Glutamatergic neuron (in vitro differentiated cells): Measurements from ENCODE around the gene ZDHHC11B. TPM values are rescaled to one million over a fixed set of nuclear protein-coding genes. Genes with fewer than 3 reads are reported as not detected.
"Not testable (repeated sequence)": the region's sequence is repeated elsewhere in the genome, so short reads cannot be mapped to it uniquely, and the experiment has no call there.

Source experiments
- DNase-seq: peaks from one replicate; pipeline ENCODE4 v3.0.0; 2022
- H3K27ac Mint-ChIP-seq: one replicate; pipeline ENCODE4 v1.8.0; 2020; ENCODE audit warnings: mild to moderate bottlenecking, mixed read lengths, inconsistent platforms; ENCODE audit not compliant: unreplicated experiment
- H3K27me3 Mint-ChIP-seq: one replicate; pipeline ENCODE4 v1.8.0; 2020; ENCODE audit warnings: mild to moderate bottlenecking, moderate library complexity, mixed read lengths, inconsistent platforms; ENCODE audit not compliant: unreplicated experiment
- H3K36me3 Mint-ChIP-seq: one replicate; pipeline ENCODE4 v1.8.0; 2020; ENCODE audit warnings: mild to moderate bottlenecking, mixed read lengths, inconsistent platforms; ENCODE audit not compliant: unreplicated experiment
- H3K4me1 Mint-ChIP-seq: one replicate; pipeline ENCODE4 v1.8.0; 2020; ENCODE audit warnings: mild to moderate bottlenecking, low read depth, mixed read lengths, inconsistent platforms; ENCODE audit not compliant: unreplicated experiment
- H3K4me3 Mint-ChIP-seq: one replicate; pipeline ENCODE4 v1.8.0; 2020; ENCODE audit warnings: mild to moderate bottlenecking, mixed read lengths, inconsistent platforms; ENCODE audit not compliant: unreplicated experiment
- H3K9me3 Mint-ChIP-seq: one replicate; pipeline ENCODE4 v1.8.0; 2020; ENCODE audit warnings: mild to moderate bottlenecking, moderate library complexity, mixed read lengths, inconsistent platforms; ENCODE audit not compliant: unreplicated experiment
- total RNA-seq: library from RNA; stranded (reverse); fragmentation: NEBNext Ultra II Directional; extraction: Animal tissue kit (Norgen Biotek cat#: 25700); gene quantifications from one replicate; pipeline ENCODE4 v1.2.1, GENCODE V29; 2021; ENCODE audit not compliant: unreplicated experiment
- TF ChIP-seq, protein P1 (sequence below): fragments of 200-600 bp; sonication (generic); IDR thresholded peaks from one replicate; pipeline ENCODE4 v1.5.0; 2021; ENCODE audit not compliant: partially characterized antibody, unreplicated experiment

Gene ZDHHC11B
- total RNA-seq, 1 donor from 2014 or later = 42.8 TPM

DNA sequence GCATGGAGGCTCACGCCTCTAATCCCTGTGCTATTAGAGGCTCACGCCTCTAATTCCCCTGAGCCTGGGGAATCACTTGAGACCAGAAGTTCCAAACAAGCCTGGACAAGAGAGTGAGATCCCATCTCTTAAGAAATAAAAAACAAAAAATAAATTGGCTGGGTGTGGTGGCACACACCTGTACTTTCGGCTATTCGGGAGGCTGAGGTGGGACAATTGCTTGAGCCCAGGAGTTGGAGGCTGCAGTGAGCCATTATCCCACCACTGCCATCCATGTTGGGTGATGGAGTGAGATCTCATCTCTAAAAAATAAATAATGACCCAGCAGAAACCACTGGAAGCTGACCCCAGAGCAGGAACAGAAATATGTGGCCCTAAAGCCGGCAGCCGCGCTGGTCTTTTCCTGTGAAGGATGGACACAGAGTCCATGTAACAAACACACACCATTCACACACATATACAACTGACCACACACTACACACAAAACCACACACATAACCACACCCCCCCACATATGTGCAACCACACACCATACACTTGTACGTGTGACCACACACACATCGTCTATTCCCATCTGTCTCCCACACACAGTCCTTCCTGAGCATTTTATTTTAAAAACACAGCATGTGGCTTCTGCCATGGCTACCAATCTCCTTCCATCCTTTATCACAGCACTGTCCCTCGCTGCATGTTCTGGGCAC is 51.6 kb downstream of the ZDHHC11B start:
- DNase-seq, H3K27me3 Mint-ChIP-seq, H3K27ac Mint-ChIP-seq, H3K4me3 Mint-ChIP-seq, H3K4me1 Mint-ChIP-seq, H3K9me3 Mint-ChIP-seq: not testable (repeated sequence)
- H3K36me3 Mint-ChIP-seq = peaks cover 28% of the 10 kb centered on the region

DNA sequence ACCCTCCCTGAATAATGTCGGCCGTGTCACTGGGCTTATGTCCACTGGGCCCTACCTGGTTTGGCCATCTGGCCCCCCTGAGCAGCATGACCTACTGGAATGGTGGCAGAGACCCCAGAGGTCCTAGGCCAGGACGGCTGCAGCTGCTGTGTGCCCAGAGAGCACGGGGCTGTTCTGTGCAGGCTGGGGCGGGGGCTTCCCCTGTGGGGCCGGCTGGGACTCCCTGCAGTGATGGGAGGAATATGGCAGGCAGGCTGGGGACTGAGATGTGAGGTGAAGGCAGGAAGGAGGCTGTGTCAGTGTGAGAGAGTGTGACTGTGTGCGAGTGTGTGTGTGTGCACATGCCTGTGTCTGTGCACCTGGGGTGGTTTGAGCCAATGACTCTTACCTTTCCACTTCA is 55.3 kb downstream of the ZDHHC11B start:
- DNase-seq, H3K4me1 Mint-ChIP-seq, H3K27ac Mint-ChIP-seq, H3K4me3 Mint-ChIP-seq, H3K9me3 Mint-ChIP-seq, H3K27me3 Mint-ChIP-seq: not testable (repeated sequence)
- H3K36me3 Mint-ChIP-seq = peaks cover 28% of the 10 kb centered on the region

DNA sequence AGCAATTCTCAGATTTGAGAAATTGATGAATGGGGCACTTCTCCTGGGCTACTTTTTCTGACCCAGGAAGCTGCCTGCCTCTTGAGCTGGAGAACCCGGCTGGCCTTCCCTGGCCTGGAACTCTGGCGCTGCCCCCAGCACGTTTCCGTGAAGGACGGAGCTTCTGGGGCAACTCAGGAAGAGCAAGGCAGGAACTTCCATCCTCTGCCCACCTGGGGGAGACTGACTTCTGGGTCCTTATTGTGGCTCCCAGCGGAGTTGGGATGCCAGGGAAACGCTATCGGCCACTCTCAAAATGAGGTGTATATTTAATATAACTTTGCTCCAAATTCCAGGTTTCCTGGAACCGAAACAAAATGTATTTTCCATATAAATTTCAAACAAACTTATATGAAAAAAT is 57.4 kb downstream of the ZDHHC11B start:
- not testable (repeated sequence) for DNase-seq, H3K4me1 Mint-ChIP-seq, H3K4me3 Mint-ChIP-seq, H3K9me3 Mint-ChIP-seq, H3K27ac Mint-ChIP-seq, H3K27me3 Mint-ChIP-seq
- H3K36me3 Mint-ChIP-seq = peaks cover 16% of the 10 kb centered on the region

DNA sequence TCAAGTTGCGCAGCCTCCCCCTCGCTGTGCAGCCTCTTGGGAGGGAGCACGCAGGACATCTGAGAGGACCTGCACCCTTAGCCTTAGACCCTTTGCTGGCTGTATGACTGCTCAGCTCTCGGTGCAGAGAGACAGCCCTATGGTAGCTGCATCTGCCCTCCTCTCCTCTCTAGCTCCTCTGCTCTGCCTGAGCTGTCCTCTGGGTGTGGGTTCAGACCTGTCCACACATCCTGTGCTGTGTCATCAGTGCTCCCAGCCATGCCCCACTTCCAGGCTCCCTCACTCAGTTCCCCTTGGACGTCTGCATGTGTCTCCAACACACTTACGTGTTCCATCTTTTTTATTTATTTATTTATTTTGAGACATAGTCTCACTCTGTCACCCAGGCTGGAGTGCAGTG is 60.7 kb downstream of the ZDHHC11B start:
- H3K9me3 Mint-ChIP-seq, H3K4me1 Mint-ChIP-seq, H3K4me3 Mint-ChIP-seq, DNase-seq, H3K27ac Mint-ChIP-seq, H3K27me3 Mint-ChIP-seq: not testable (repeated sequence)
- peaks cover 19% of the 10 kb centered on the region for H3K36me3 Mint-ChIP-seq

DNA sequence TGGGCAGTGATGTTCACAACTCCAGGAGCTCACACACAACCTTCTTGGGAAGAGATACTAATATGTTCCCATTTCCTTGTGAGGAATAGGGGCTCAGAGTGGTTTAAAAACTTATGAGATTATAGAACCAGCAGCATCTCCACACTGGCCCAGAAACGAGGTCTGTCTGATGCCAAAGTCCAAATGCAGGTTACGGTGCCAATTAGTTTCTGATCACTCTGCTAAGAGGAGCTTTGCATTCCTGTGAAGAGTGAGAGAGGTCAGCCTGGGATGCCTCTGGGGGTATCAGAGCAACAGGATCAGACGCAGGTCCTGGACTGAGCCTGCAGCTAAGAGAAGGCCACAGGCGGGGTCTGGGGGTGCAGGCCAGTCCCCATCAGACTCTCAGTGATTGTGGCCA is 61.2 kb downstream of the ZDHHC11B start:
- peaks cover 23% of the 10 kb centered on the region for H3K36me3 Mint-ChIP-seq
- H3K4me3 Mint-ChIP-seq, H3K27ac Mint-ChIP-seq, H3K27me3 Mint-ChIP-seq, DNase-seq, H3K4me1 Mint-ChIP-seq, H3K9me3 Mint-ChIP-seq: not testable (repeated sequence)

DNA sequence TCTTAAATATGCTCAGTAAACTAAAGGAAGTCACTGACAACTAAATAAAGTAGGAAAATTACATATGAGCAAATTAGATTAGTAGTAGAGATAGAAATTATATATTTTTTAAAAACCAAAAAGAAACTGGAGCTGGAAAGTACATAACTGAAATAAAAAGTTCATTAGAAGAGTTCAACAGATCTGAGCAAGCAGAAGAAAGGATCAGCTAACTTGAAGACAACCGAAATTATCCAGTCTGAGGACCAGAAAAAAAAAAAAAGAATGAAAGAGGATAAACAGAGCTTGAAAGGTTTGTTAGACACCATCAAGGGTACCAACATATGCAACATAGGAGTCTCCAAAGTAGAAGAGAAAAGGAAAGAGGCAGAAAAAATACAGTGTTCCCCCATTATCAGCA is 65.2 kb downstream of the ZDHHC11B start:
- not testable (repeated sequence) for H3K9me3 Mint-ChIP-seq

DNA sequence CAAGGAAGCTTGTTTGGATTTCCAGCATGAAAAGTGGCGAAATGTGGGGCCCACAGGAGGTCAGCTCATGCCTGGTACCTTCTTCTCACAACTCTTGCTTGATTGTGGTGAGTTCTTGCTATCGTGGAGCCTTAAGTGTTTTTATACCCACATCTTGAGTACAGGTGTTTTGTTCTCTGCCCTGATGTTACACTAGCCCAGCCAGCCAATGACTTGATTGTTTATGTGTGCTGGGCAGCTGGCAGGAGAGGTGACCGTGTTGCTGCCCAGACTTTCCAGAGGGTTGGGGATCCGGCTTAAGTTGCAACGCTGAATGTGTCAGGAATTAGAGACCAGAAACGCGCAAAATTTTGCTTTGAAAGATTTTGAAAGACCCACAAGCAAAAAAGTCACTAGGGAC is 67.4 kb downstream of the ZDHHC11B start:
- peaks cover 9% of the 10 kb centered on the region for H3K9me3 Mint-ChIP-seq

More for the DNA sequence above, 65.2 kb downstream of the ZDHHC11B start:
- H3K27me3 Mint-ChIP-seq, H3K27ac Mint-ChIP-seq, H3K4me1 Mint-ChIP-seq, DNase-seq, H3K4me3 Mint-ChIP-seq: not testable (repeated sequence)
- H3K36me3 Mint-ChIP-seq = peaks cover 41% of the 10 kb centered on the region

DNA sequence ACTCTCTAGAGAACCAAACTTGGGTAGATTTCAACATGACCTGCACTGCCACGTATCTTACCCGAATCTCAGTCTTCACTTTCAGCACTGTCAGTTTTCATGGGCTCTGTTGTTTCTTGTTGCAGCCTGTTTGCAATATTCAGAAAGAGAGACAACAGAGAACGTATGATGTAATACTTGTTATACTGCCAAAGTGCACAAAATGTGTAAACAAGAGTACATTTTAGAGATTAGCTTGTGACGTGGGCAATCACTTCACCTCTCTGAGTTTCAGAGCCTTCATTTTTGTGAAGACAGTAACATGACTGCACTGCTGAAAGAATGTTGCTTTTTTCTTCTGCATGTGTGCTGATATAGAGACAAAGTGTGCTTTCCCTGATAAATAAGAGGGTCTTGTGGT is 67.8 kb downstream of the ZDHHC11B start:
- H3K27me3 Mint-ChIP-seq, H3K9me3 Mint-ChIP-seq, DNase-seq, H3K4me3 Mint-ChIP-seq, H3K27ac Mint-ChIP-seq, H3K4me1 Mint-ChIP-seq: not testable (repeated sequence)
- peaks cover 41% of the 10 kb centered on the region for H3K36me3 Mint-ChIP-seq

More for the DNA sequence above, 67.4 kb downstream of the ZDHHC11B start:
- Mint-ChIP-seq H3K4me3 (no peak overlapping the region), H3K27me3 (peaks cover 3% of the 10 kb centered on the region), H3K27ac (no peak overlapping the region), H3K36me3 (peaks cover 41% of the 10 kb centered on the region), H3K4me1 (no peaks in the 10 kb centered on the region)
- DNase-seq = no peak
- TF ChIP-seq, protein P1, sequence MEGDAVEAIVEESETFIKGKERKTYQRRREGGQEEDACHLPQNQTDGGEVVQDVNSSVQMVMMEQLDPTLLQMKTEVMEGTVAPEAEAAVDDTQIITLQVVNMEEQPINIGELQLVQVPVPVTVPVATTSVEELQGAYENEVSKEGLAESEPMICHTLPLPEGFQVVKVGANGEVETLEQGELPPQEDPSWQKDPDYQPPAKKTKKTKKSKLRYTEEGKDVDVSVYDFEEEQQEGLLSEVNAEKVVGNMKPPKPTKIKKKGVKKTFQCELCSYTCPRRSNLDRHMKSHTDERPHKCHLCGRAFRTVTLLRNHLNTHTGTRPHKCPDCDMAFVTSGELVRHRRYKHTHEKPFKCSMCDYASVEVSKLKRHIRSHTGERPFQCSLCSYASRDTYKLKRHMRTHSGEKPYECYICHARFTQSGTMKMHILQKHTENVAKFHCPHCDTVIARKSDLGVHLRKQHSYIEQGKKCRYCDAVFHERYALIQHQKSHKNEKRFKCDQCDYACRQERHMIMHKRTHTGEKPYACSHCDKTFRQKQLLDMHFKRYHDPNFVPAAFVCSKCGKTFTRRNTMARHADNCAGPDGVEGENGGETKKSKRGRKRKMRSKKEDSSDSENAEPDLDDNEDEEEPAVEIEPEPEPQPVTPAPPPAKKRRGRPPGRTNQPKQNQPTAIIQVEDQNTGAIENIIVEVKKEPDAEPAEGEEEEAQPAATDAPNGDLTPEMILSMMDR = no peak

DNA sequence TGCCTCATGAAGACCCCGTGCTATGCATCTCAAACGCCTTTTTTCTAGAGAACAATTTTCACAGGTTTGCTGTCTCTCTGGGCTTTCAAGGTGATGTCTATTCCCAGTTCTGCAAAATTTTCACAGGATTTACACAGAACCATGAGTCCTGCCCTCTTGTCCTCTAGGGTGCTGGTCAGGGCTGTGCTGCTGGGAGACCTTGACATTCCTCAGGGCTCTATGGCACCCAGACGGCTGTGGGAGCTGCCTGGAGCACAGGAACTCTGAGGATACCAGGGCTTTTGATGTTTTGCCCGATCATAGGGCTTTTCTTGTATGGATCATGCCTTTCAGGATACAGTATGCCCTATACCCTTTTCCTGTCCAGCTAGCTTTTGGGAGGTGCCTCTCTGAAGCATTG is 68.9 kb downstream of the ZDHHC11B start:
- not testable (repeated sequence) for H3K27me3 Mint-ChIP-seq, H3K4me3 Mint-ChIP-seq, H3K27ac Mint-ChIP-seq, H3K4me1 Mint-ChIP-seq, DNase-seq
- H3K9me3 Mint-ChIP-seq = peaks cover 12% of the 10 kb centered on the region
- peaks cover 35% of the 10 kb centered on the region for H3K36me3 Mint-ChIP-seq

DNA sequence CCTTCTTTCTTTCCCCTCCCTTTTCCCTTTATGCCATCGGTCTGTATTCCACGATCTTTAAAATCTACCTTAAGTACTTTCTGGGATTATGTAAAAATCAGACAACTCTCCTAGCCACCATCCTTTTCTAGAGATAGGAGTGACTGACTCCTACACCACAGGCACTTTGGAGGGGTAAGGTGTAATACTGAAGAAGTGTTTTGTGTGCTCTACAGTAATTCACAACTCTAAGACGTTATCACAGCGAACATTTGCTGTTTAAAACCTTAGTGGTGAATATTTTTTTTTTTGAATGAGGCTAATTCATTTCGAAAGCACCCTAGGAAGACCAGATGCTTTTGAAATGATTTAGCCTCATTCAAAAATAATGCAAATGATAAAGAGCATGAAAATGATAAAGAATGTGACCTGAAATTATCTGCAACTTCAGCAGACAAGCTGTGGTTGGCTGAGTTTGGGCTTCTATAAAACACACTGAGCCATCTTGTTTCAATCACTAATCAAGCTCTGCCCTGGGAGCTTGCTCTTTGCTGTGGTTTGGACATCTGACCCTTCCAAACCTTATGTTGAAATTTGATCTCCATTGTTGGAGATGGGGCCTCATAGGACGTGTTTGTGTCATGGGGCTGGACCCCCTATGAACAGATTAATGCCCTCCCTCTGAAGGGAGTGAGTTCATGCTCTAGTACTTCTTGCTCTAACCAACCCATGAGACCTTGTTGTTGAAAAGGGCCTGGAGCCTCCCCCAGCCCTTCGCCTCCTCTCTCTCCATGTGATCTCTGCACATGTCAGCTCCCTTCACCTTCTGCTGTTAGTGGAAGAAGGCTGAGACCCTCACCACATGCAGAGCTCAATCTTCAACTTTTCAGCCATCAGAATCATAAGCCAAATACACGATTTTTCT is 70.1 kb downstream of the ZDHHC11B start:
- not testable (repeated sequence) for H3K4me3 Mint-ChIP-seq

DNA sequence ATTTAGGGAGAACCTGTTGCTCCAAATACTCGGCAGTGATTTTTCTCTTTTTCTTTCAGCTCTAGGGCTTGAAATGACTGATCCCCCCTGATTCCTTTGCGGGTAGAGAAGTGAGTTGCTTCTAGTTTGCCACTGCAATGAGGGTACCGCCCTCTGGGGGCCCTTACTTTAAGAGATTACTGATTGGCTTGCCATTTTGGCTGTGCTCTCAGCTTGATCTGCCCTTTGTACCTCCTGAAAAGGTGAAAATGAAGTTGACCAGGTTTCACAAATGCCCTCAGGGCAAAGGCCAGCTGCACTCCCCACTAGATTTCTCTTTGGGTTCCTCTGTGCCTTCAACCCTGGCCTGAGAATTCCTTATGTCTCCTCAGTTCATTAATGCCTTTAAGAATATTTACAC is 70.8 kb downstream of the ZDHHC11B start:
- H3K4me1 Mint-ChIP-seq, H3K27ac Mint-ChIP-seq, H3K4me3 Mint-ChIP-seq, H3K27me3 Mint-ChIP-seq, DNase-seq: not testable (repeated sequence)
- H3K36me3 Mint-ChIP-seq = peaks cover 24% of the 10 kb centered on the region
- peaks cover 11% of the 10 kb centered on the region for H3K9me3 Mint-ChIP-seq

More for the DNA sequence above, 70.1 kb downstream of the ZDHHC11B start:
- Mint-ChIP-seq H3K9me3 (peaks cover 13% of the 10 kb centered on the region), H3K36me3 (peaks cover 31% of the 10 kb centered on the region)
- H3K4me1 Mint-ChIP-seq, H3K27me3 Mint-ChIP-seq, DNase-seq, H3K27ac Mint-ChIP-seq: not testable (repeated sequence)
